SH-SY5Y (cell line): Measurements from ENCODE around the gene PPP1R37.

Source experiments
- GATA2 ChIP-seq: IDR thresholded peaks from 2 replicates; pipeline ENCODE4 v1.6.1; 2011; ENCODE audit warnings: mild to moderate bottlenecking, low read depth, low read length
- GATA3 ChIP-seq: IDR thresholded peaks from 2 replicates; pipeline ENCODE4 v1.6.1; 2011; ENCODE audit warnings: low read depth, mild to moderate bottlenecking, low read length, moderate library complexity

PPP1R37 gene

GRCh38 chr19:45078390-45079062 lies 14.5 kb upstream of the PPP1R37 start:
- TF ChIP-seq GATA3 (no peak), GATA2 (no peak)

GRCh38 chr19:45079063-45079910 lies 13.7 kb upstream of the PPP1R37 start, which contains the start of gene GEMIN7:
GEMIN7 (plus strand) TSS chr19:45079260; CDS start chr19:45090115, 10,855 bp downstream.
- no peak for TF ChIP-seq GATA2

- TF ChIP-seq GATA2 (no peak), GATA3 (no peak)
Observed at GRCh38 chr19:45079911-45080370, 13.0 kb upstream of the PPP1R37 start.

GRCh38 chr19:45082170-45082569 lies 10.8 kb upstream of the PPP1R37 start:
- no peak for TF ChIP-seq GATA3
- no peak for TF ChIP-seq GATA2

- TF ChIP-seq GATA2 (no peak), GATA3 (no peak)
Observed at GRCh38 chr19:45086480-45086879, 6.5 kb upstream of the PPP1R37 start.

GRCh38 chr19:45087531-45087930 lies 5.4 kb upstream of the PPP1R37 start:
- no peak for TF ChIP-seq GATA3
- no peak for TF ChIP-seq GATA2

GRCh38 chr19:45090034-45090433 lies 2.9 kb upstream of the PPP1R37 start:
- TF ChIP-seq GATA3 (no peak), GATA2 (no peak)

GRCh38 chr19:45090606-45091005 lies 2.4 kb upstream of the PPP1R37 start:
- no peak for TF ChIP-seq GATA3

- no peak for TF ChIP-seq GATA3
- TF ChIP-seq GATA2, result no peak
Observed at GRCh38 chr19:45091031-45091923, 1.7 kb upstream of the PPP1R37 start.

- no peak for TF ChIP-seq GATA3
- TF ChIP-seq GATA2, result no peak
Observed at GRCh38 chr19:45094137-45094536, 1.2 kb downstream of the PPP1R37 start.

- TF ChIP-seq GATA2, result no peak
- no peak for TF ChIP-seq GATA3
Observed at GRCh38 chr19:45094707-45095106, 1.7 kb downstream of the PPP1R37 start.

- TF ChIP-seq GATA2 (no peak), GATA3 (no peak)
Observed at GRCh38 chr19:45095496-45096413, 2.8 kb downstream of the PPP1R37 start.

- TF ChIP-seq GATA3, result no peak
- TF ChIP-seq GATA2, result no peak
Observed at GRCh38 chr19:45096700-45097099, 3.7 kb downstream of the PPP1R37 start.
